HAP-1 (cell line): ENCODE measurements around the gene PDE6A.

Source experiments
- DNase-seq, 2 experiments: peaks; one replicate each; pipeline ENCODE4 v3.0.0-alpha.2; 2016 to 2020; ENCODE audit warnings: low spot score in 2 of 2
- H3K27me3 ChIP-seq: fragments of 250-450 bp; sonication (Bioruptor Pico); 2 replicates; pipeline ENCODE4 v1.5.1; 2020; ENCODE audit warnings: low read depth, mild to moderate bottlenecking, moderate library complexity
- H3K36me3 ChIP-seq: fragments of 250-450 bp; sonication (Bioruptor Pico); replicated peaks from 2 replicates; pipeline ENCODE4 v1.5.1; 2020; ENCODE audit warnings: mild to moderate bottlenecking
- H3K4me1 ChIP-seq: fragments of 250-450 bp; sonication (Bioruptor Pico); 2 replicates; pipeline ENCODE4 v1.5.1; 2020; ENCODE audit warnings: mild to moderate bottlenecking
- H3K4me3 ChIP-seq: fragments of 250-450 bp; sonication (Bioruptor Pico); 2 replicates; pipeline ENCODE4 v1.5.1; 2020; ENCODE audit warnings: mild to moderate bottlenecking, moderate library complexity
- H3K9me3 ChIP-seq: fragments of 250-450 bp; sonication (Bioruptor Pico); 2 replicates; pipeline ENCODE4 v1.5.1; 2020; ENCODE audit warnings: mild to moderate bottlenecking, moderate library complexity
- in situ Hi-C: fragments of 300-500 bp; cut with MboI; formaldehyde crosslinking; loops from 3 replicates; pipeline ENCODE4 v1.14.3; 2020; ENCODE audit warnings: low sequenced_read_pairs, inconsistent platforms, mixed read lengths

The PDE6A gene

GRCh38 chr5:149944666-149945065, at the start of gene PDE6A:
PDE6A (minus strand) TSS chr5:149944793; CDS start chr5:149944673, 120 bp downstream.
- H3K4me3 ChIP-seq: no peak within 1 kb of the TSS
- no peaks in the 10 kb centered on the region for H3K9me3 ChIP-seq
- no peak for DNase-seq
- in situ Hi-C loops: no loop called here
- peaks cover 3% of the 10 kb centered on the region; the same call in 1 of the 2 replicates for H3K27me3 ChIP-seq
- H3K36me3 ChIP-seq: no peaks in the 10 kb centered on the region
- no peaks in the 10 kb centered on the region for H3K4me1 ChIP-seq

GRCh38 chr5:149993471-149993870, 48.9 kb upstream of the PDE6A start:
- no peaks in the 10 kb centered on the region for H3K4me1 ChIP-seq
- DNase-seq: no peak
- H3K9me3 ChIP-seq: no peaks in the 10 kb centered on the region
- H3K27me3 ChIP-seq: no peaks in the 10 kb centered on the region
- no peaks in the 10 kb centered on the region for H3K36me3 ChIP-seq
- in situ Hi-C loops: no loop called here
- no peak overlapping the region for H3K4me3 ChIP-seq

- Histone ChIP-seq H3K9me3 (no peaks in the 10 kb centered on the region), H3K4me3 (no peak overlapping the region), H3K4me1 (no peaks in the 10 kb centered on the region), H3K27me3 (no peaks in the 10 kb centered on the region), H3K36me3 (no peaks in the 10 kb centered on the region)
- peak; percentile 75 to 76 for DNase-seq
- in situ Hi-C loops: no loop called here
Observed at GRCh38 chr5:149990518-149991376, 46.2 kb upstream of the PDE6A start.

GRCh38 chr5:149988126-149988525, 43.5 kb upstream of the PDE6A start:
- no peaks in the 10 kb centered on the region for H3K27me3 ChIP-seq
- DNase-seq: no peak
- no peak overlapping the region for H3K4me3 ChIP-seq
- peaks cover 3% of the 10 kb centered on the region for H3K4me1 ChIP-seq
- no peaks in the 10 kb centered on the region for H3K36me3 ChIP-seq
- in situ Hi-C loops: loop anchor here (5.0 kb wide), 1 partner anchor 351 kb away; no protein-coding TSS in a partner anchor
- H3K9me3 ChIP-seq: no peaks in the 10 kb centered on the region

- no peaks in the 10 kb centered on the region for H3K9me3 ChIP-seq
- H3K36me3 ChIP-seq: peaks cover 5% of the 10 kb centered on the region
- in situ Hi-C loops: no loop called here
- DNase-seq: no peak
- peaks cover 14% of the 10 kb centered on the region for H3K4me1 ChIP-seq
- no peaks in the 10 kb centered on the region for H3K27me3 ChIP-seq
- H3K4me3 ChIP-seq: no peak overlapping the region
Observed at GRCh38 chr5:149982505-149982904, 37.9 kb upstream of the PDE6A start.

- Histone ChIP-seq H3K4me1 (peaks cover 14% of the 10 kb centered on the region), H3K4me3 (no peak overlapping the region), H3K27me3 (no peaks in the 10 kb centered on the region), H3K9me3 (no peaks in the 10 kb centered on the region), H3K36me3 (peaks cover 5% of the 10 kb centered on the region)
- in situ Hi-C loops: no loop called here
- DNase-seq: no peak
Observed at GRCh38 chr5:149981206-149981605, 36.6 kb upstream of the PDE6A start.

- DNase-seq: no peak
- no peaks in the 10 kb centered on the region for H3K27me3 ChIP-seq
- in situ Hi-C loops: no loop called here
- no peak overlapping the region for H3K4me3 ChIP-seq
- peaks cover 14% of the 10 kb centered on the region for H3K4me1 ChIP-seq
- no peaks in the 10 kb centered on the region for H3K9me3 ChIP-seq
- peaks cover 5% of the 10 kb centered on the region for H3K36me3 ChIP-seq
Observed at GRCh38 chr5:149979896-149980295, 35.3 kb upstream of the PDE6A start.

GRCh38 chr5:149975409-149975808, 30.8 kb upstream of the PDE6A start:
- Histone ChIP-seq H3K4me3 (no peak overlapping the region), H3K9me3 (no peaks in the 10 kb centered on the region), H3K36me3 (peaks cover 5% of the 10 kb centered on the region), H3K27me3 (no peaks in the 10 kb centered on the region), H3K4me1 (no peaks in the 10 kb centered on the region)
- in situ Hi-C loops: no loop called here
- no peak for DNase-seq

GRCh38 chr5:149969181-149969930, 24.8 kb upstream of the PDE6A start:
- Histone ChIP-seq H3K9me3 (no peaks in the 10 kb centered on the region), H3K4me1 (no peaks in the 10 kb centered on the region), H3K27me3 (no peaks in the 10 kb centered on the region), H3K4me3 (no peak overlapping the region), H3K36me3 (no peaks in the 10 kb centered on the region; the same call in 1 of the 2 replicates)
- in situ Hi-C loops: no loop called here
- DNase-seq: no peak

- DNase-seq: no peak
- Histone ChIP-seq H3K4me1 (peaks cover under 1% of the 10 kb centered on the region; the same call in 1 of the 2 replicates), H3K36me3 (no peaks in the 10 kb centered on the region; the same call in 1 of the 2 replicates), H3K4me3 (no peak overlapping the region), H3K27me3 (no peaks in the 10 kb centered on the region), H3K9me3 (no peaks in the 10 kb centered on the region)
- in situ Hi-C loops: no loop called here
Observed at GRCh38 chr5:149966946-149967345, 22.4 kb upstream of the PDE6A start.

- no peaks in the 10 kb centered on the region for H3K36me3 ChIP-seq
- in situ Hi-C loops: no loop called here
- peaks cover 17% of the 10 kb centered on the region for H3K4me1 ChIP-seq
- DNase-seq: no peak
- no peaks in the 10 kb centered on the region for H3K27me3 ChIP-seq
- H3K4me3 ChIP-seq: no peak overlapping the region
- no peaks in the 10 kb centered on the region for H3K9me3 ChIP-seq
Observed at GRCh38 chr5:149963729-149964128, 19.1 kb upstream of the PDE6A start.

- H3K9me3 ChIP-seq: no peaks in the 10 kb centered on the region
- H3K27me3 ChIP-seq: no peaks in the 10 kb centered on the region
- no peak overlapping the region for H3K4me3 ChIP-seq
- H3K4me1 ChIP-seq: peaks cover 17% of the 10 kb centered on the region
- H3K36me3 ChIP-seq: no peaks in the 10 kb centered on the region
- DNase-seq: no peak
- in situ Hi-C loops: no loop called here
Observed at GRCh38 chr5:149962601-149963300, 18.2 kb upstream of the PDE6A start.

- in situ Hi-C loops: no loop called here
- Histone ChIP-seq H3K4me1 (peaks cover 17% of the 10 kb centered on the region), H3K4me3 (peak overlapping the region; percentile 70; the same call in 1 of the 2 replicates), H3K27me3 (no peaks in the 10 kb centered on the region), H3K36me3 (no peaks in the 10 kb centered on the region), H3K9me3 (no peaks in the 10 kb centered on the region)
- DNase-seq: peak in 1 of 2 experiments; percentile 17
Observed at GRCh38 chr5:149961957-149962409, 17.4 kb upstream of the PDE6A start.
